Posterior cingulate gyrus (tissue), 11 donors: ENCODE results near the gene TBXAS1.

Experiments used
- DNase-seq, 10 donors: peaks; one replicate each; pipeline versions ENCODE4 v3.0.0 to v3.0.0-alpha.2; 2020 to 2021; ENCODE audit warnings: mixed read lengths in 3 of 10
- intact Hi-C: fragments of 100-400 bp; cut with DNase I; formaldehyde crosslinking; loops from one replicate; pipeline ENCODE4 v1.15.1; 2023

Gene TBXAS1

GRCh38 chr7:140013676-140014075, 184.6 kb downstream of the TBXAS1 start:
- DNase-seq, result peak in 1 of 10 donors; percentile 35

GRCh38 chr7:140014123-140014522, 185.1 kb downstream of the TBXAS1 start:
- intact Hi-C loops, result no loop called here
- no peak for DNase-seq

More at GRCh38 chr7:140013676-140014075, 184.6 kb downstream of the TBXAS1 start:
- intact Hi-C loops, result no loop called here

GRCh38 chr7:140015471-140015970, 186.5 kb downstream of the TBXAS1 start:
- DNase-seq, result peak in 1 of 10 donors; percentile 49
- intact Hi-C loops, result no loop called here

- DNase-seq, result no peak
- intact Hi-C loops, result no loop called here
Measured at GRCh38 chr7:140016540-140016939, 187.5 kb downstream of the TBXAS1 start.

GRCh38 chr7:140017034-140017433, 188.0 kb downstream of the TBXAS1 start:
- intact Hi-C loops, result no loop called here
- DNase-seq, result no peak

GRCh38 chr7:140017543-140017942, 188.5 kb downstream of the TBXAS1 start:
- intact Hi-C loops, result no loop called here
- peak in 1 of 10 donors; percentile 55 for DNase-seq

- intact Hi-C loops, result no loop called here
- no peak for DNase-seq
Measured at GRCh38 chr7:140018125-140019043, 189.3 kb downstream of the TBXAS1 start.

- DNase-seq, result no peak
- intact Hi-C loops, result no loop called here
Measured at GRCh38 chr7:140019172-140019571, 190.1 kb downstream of the TBXAS1 start.

- no peak for DNase-seq
- intact Hi-C loops, result no loop called here
Measured at GRCh38 chr7:140019606-140020005, 190.5 kb downstream of the TBXAS1 start.

- DNase-seq, result peak in 2 of 10 donors; percentile 39 to 66
- intact Hi-C loops, result no loop called here
Measured at GRCh38 chr7:140021603-140022002, 192.5 kb downstream of the TBXAS1 start.

GRCh38 chr7:140022582-140023211, 193.6 kb downstream of the TBXAS1 start:
- intact Hi-C loops, result no loop called here
- peak in 1 of 10 donors; percentile 54 for DNase-seq

GRCh38 chr7:140023728-140024127, 194.7 kb downstream of the TBXAS1 start:
- intact Hi-C loops, result no loop called here
- peak in 1 of 10 donors; percentile 64 for DNase-seq

- peak in 1 of 10 donors; percentile 36 for DNase-seq
- intact Hi-C loops, result no loop called here
Measured at GRCh38 chr7:140024585-140024984, 195.5 kb downstream of the TBXAS1 start.

GRCh38 chr7:140025241-140025640, 196.2 kb downstream of the TBXAS1 start:
- peak in 1 of 10 donors; percentile 35 for DNase-seq
- intact Hi-C loops, result no loop called here

- intact Hi-C loops, result no loop called here
- peak in 1 of 10 donors; percentile 47 for DNase-seq
Measured at GRCh38 chr7:140025814-140026433, 196.9 kb downstream of the TBXAS1 start.

GRCh38 chr7:140026935-140027334, 197.9 kb downstream of the TBXAS1 start:
- DNase-seq, result peak in 1 of 10 donors; percentile 52
- intact Hi-C loops, result no loop called here

GRCh38 chr7:140027858-140028257, 198.8 kb downstream of the TBXAS1 start:
- intact Hi-C loops, result no loop called here

GRCh38 chr7:140028311-140028710, 199.2 kb downstream of the TBXAS1 start:
- intact Hi-C loops, result no loop called here
- peak in 1 of 10 donors; percentile 31 for DNase-seq

More at GRCh38 chr7:140027858-140028257, 198.8 kb downstream of the TBXAS1 start:
- peak in 1 of 10 donors; percentile 58 for DNase-seq

GRCh38 chr7:140029072-140029471, 200.0 kb downstream of the TBXAS1 start:
- intact Hi-C loops, result no loop called here
- no peak for DNase-seq

GRCh38 chr7:140031364-140031763, 202.3 kb downstream of the TBXAS1 start:
- DNase-seq, result no peak
- intact Hi-C loops, result no loop called here

- intact Hi-C loops, result no loop called here
- no peak for DNase-seq
Measured at GRCh38 chr7:140033036-140033435, 204.0 kb downstream of the TBXAS1 start.
